Panc1 (cell line): Measurements from ENCODE around the gene TMCC1. TPM values are rescaled to one million over a fixed set of nuclear protein-coding genes. Genes with fewer than 3 reads are reported as not detected.

Experiments used
- ATAC-seq: fragments of 200-7000 bp; cut with Tn5 transposase; 2 replicates; pipeline ENCODE4 v1.9.1; 2020; ENCODE audit warnings: mild to moderate bottlenecking, moderate library complexity
- BruUV-seq: library from RNA; stranded (reverse); fragments of 400-500 nt; replicated peaks from 2 replicates; lab custom pipeline; 2021; lab: Mats Ljungman, UMichigan
- CTCF ChIA-PET: fragments of 300-600 bp; sonication (Branson Sonifier 250); formaldehyde crosslinking; loops from one replicate; lab custom pipeline; 2022; ENCODE audit warnings: antibody characterized with exemption; lab: Charles Lee
- POLR2A ChIA-PET: fragments of 300-600 bp; sonication (Branson Sonifier 250); formaldehyde crosslinking; loops from one replicate; lab custom pipeline; 2022; ENCODE audit warnings: antibody characterized with exemption; lab: Charles Lee
- DNase-seq: peaks from one replicate; pipeline ENCODE4 v3.0.0-alpha.2; 2010; ENCODE audit warnings: low read depth, low spot score
- H3K27ac ChIP-seq: 2 replicates; pipeline ENCODE4 v1.5.1; 2011; ENCODE audit warnings: mild to moderate bottlenecking, low read length, inconsistent platforms
- H3K27me3 ChIP-seq: fragments of 200-500 bp; sonication (Bioruptor generic); 2 replicates; pipeline ENCODE4 v1.6.0; 2014; ENCODE audit warnings: low read length, inconsistent platforms; ENCODE audit not compliant: control insufficient read depth, insufficient read depth
- H3K36me3 ChIP-seq: fragments of 200-500 bp; sonication (Bioruptor generic); 2 replicates; pipeline ENCODE4 v1.5.1; 2014; ENCODE audit warnings: inconsistent platforms, mild to moderate bottlenecking, low read length, moderate library complexity; ENCODE audit not compliant: control insufficient read depth, insufficient read depth
- H3K4me1 ChIP-seq: 2 replicates; pipeline ENCODE4 v1.5.1; 2011; ENCODE audit warnings: inconsistent platforms, mild to moderate bottlenecking, low read length, moderate library complexity; ENCODE audit not compliant: control insufficient read depth, insufficient read depth
- H3K4me3 ChIP-seq, 2 experiments: 2 replicates each; pipeline ENCODE4 v1.5.1; 2011 to 2012; ENCODE audit warnings: low read depth in 2 of 2, low read length in 2 of 2, mild to moderate bottlenecking in 2 of 2, inconsistent platforms in 1 of 2, moderate library complexity in 1 of 2
- H3K9me3 ChIP-seq: fragments of 200-500 bp; sonication (Bioruptor generic); 2 replicates; pipeline ENCODE4 v1.5.1; 2014; ENCODE audit warnings: low read depth, mild to moderate bottlenecking, inconsistent platforms, low read length, moderate library complexity; ENCODE audit not compliant: control insufficient read depth, insufficient read depth
- POLR2AphosphoS5 ChIP-seq: IDR thresholded peaks from 2 replicates; pipeline ENCODE4 v1.6.1; 2012; ENCODE audit warnings: mild to moderate bottlenecking, low read depth, low read length, moderate library complexity
- SIN3A ChIP-seq: IDR thresholded peaks from 2 replicates; pipeline ENCODE4 v1.6.1; 2012; ENCODE audit warnings: low read depth, mild to moderate bottlenecking, low read length, moderate library complexity, borderline replicate concordance; ENCODE audit not compliant: insufficient read depth
- TCF7L2 ChIP-seq: IDR thresholded peaks from 2 replicates; pipeline ENCODE4 v1.6.1; 2011; ENCODE audit warnings: mild to moderate bottlenecking, low read depth, low read length, inconsistent platforms
- in situ Hi-C: cut with HindIII; loops from 2 replicates; pipeline ENCODE4 v1.10.0; 2016; ENCODE audit warnings: low sequenced_read_pairs, low pct_unique_long_range_greater_than_20kb
- intact Hi-C: fragments of 100-400 bp; cut with micrococcal nuclease; formaldehyde crosslinking; loops from one replicate; pipeline ENCODE4 v1.10.0; 2022; ENCODE audit not compliant: unreplicated experiment
- total RNA-seq: library from RNA; stranded (reverse); gene quantifications from one replicate; pipeline ENCODE4 v1.2.1, GENCODE V29; 2021; ENCODE audit not compliant: unreplicated experiment
- TF ChIP-seq, protein P1 (sequence below): fragments of 450-650 bp; IDR thresholded peaks from 2 replicates; pipeline ENCODE4 v1.5.1; 2017; ENCODE audit warnings: mild to moderate bottlenecking
- TF ChIP-seq, protein P2 (sequence below), 2 experiments: IDR thresholded peaks; 2 replicates each; pipeline ENCODE4 v1.6.1; 2011 to 2012; ENCODE audit warnings: low read depth in 2 of 2, control low read depth in 1 of 2, low read length in 1 of 2, mild to moderate bottlenecking in 1 of 2, moderate library complexity in 1 of 2; ENCODE audit not compliant: insufficient read depth in 1 of 2

Gene TMCC1
- total RNA-seq, 1 experiment from 2014 or later, result 33.2 TPM

DNA sequence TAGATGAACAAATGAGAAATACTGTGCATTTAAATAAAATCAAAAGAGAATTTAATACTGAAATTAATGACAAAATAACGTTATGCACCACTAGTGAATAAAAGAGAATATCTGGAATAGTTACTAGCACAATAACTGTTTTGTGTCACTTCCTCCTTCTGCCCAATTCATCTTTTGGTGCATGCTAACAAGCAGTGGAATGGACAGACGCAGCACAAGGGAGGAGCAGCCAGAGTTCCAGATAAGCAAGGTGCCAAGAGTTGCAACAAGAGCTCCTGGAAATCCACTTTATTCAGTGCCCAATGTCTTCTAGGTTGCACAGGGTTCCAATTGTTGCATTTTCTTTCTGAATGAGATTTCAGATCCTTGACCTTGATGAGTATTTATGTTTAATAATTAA, 220.5 kb downstream of the TMCC1 start:
- POLR2A ChIA-PET, result no interaction called here
- TF ChIP-seq, protein P1, sequence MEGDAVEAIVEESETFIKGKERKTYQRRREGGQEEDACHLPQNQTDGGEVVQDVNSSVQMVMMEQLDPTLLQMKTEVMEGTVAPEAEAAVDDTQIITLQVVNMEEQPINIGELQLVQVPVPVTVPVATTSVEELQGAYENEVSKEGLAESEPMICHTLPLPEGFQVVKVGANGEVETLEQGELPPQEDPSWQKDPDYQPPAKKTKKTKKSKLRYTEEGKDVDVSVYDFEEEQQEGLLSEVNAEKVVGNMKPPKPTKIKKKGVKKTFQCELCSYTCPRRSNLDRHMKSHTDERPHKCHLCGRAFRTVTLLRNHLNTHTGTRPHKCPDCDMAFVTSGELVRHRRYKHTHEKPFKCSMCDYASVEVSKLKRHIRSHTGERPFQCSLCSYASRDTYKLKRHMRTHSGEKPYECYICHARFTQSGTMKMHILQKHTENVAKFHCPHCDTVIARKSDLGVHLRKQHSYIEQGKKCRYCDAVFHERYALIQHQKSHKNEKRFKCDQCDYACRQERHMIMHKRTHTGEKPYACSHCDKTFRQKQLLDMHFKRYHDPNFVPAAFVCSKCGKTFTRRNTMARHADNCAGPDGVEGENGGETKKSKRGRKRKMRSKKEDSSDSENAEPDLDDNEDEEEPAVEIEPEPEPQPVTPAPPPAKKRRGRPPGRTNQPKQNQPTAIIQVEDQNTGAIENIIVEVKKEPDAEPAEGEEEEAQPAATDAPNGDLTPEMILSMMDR, result no peak
- no peak for TF ChIP-seq TCF7L2
- TF ChIP-seq SIN3A, result no peak
- TF ChIP-seq POLR2AphosphoS5, result no peak
- TF ChIP-seq, protein P2, sequence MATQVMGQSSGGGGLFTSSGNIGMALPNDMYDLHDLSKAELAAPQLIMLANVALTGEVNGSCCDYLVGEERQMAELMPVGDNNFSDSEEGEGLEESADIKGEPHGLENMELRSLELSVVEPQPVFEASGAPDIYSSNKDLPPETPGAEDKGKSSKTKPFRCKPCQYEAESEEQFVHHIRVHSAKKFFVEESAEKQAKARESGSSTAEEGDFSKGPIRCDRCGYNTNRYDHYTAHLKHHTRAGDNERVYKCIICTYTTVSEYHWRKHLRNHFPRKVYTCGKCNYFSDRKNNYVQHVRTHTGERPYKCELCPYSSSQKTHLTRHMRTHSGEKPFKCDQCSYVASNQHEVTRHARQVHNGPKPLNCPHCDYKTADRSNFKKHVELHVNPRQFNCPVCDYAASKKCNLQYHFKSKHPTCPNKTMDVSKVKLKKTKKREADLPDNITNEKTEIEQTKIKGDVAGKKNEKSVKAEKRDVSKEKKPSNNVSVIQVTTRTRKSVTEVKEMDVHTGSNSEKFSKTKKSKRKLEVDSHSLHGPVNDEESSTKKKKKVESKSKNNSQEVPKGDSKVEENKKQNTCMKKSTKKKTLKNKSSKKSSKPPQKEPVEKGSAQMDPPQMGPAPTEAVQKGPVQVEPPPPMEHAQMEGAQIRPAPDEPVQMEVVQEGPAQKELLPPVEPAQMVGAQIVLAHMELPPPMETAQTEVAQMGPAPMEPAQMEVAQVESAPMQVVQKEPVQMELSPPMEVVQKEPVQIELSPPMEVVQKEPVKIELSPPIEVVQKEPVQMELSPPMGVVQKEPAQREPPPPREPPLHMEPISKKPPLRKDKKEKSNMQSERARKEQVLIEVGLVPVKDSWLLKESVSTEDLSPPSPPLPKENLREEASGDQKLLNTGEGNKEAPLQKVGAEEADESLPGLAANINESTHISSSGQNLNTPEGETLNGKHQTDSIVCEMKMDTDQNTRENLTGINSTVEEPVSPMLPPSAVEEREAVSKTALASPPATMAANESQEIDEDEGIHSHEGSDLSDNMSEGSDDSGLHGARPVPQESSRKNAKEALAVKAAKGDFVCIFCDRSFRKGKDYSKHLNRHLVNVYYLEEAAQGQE (IDR thresholded peaks at IDR 0.05; ENCODE audit: insufficient read depth in 1 of 2, low read depth in 2 of 2, low read length in 1 of 2), result no peak
- BruUV-seq, result no TSS peak
- DNase-seq, result no peak
- Histone ChIP-seq H3K9me3 (no peaks in the 10 kb centered on the region), H3K4me3 (no peak overlapping the region), H3K4me1 (0 out of 2 replicates have a peak, but pooled peaks cover 6% of the 10 kb centered on the region), H3K27me3 (no peaks in the 10 kb centered on the region), H3K36me3 (no peaks in the 10 kb centered on the region), H3K27ac (no peak overlapping the region)
- in situ Hi-C loops (loop anchor here (25.0 kb wide), 1 partner anchor 164 kb away; no protein-coding TSS in a partner anchor), intact Hi-C loops (no loop called here)
- ATAC-seq, result no peak
- CTCF ChIA-PET, result no interaction called here

DNA sequence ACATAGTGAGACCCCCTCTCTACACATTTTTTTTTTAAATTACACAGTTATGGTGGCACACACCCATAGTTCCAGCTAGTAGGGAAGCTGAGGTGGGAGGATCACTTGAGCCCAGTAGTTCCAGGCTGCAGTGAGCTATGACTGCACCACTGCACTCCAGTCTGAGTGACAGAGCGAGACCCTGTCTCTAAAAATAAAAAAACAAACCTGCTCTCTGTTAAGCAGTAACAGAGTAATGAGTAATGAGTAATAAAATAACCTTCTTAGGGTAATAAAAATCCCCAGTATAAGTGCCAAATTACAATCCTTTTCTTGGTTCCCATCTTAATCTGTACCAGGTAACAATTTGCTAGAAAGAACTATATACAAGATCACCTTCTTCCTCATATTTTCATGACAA, 221.1 kb downstream of the TMCC1 start:
- H3K4me3 ChIP-seq, result no peak overlapping the region
- in situ Hi-C loops, result loop anchor here (25.0 kb wide), 1 partner anchor 165 kb away; no protein-coding TSS in a partner anchor
- ChIA-PET POLR2A (no interaction called here), CTCF (no interaction called here)
- no peaks in the 10 kb centered on the region for H3K27me3 ChIP-seq
- DNase-seq (no peak), ATAC-seq (no peak)
- intact Hi-C loops, result no loop called here
- TF ChIP-seq, protein P1, result no peak
- no peak for TF ChIP-seq POLR2AphosphoS5
- TF ChIP-seq TCF7L2, result no peak
- no peak for TF ChIP-seq SIN3A
- TF ChIP-seq, protein P2 (IDR thresholded peaks at IDR 0.05; ENCODE audit: insufficient read depth in 1 of 2, low read depth in 2 of 2, low read length in 1 of 2), result no peak
- H3K4me1 ChIP-seq, result 0 out of 2 replicates have a peak, but pooled peaks cover 6% of the 10 kb centered on the region
- BruUV-seq, result no TSS peak
- H3K27ac ChIP-seq, result no peak overlapping the region
- H3K36me3 ChIP-seq, result no peaks in the 10 kb centered on the region
- H3K9me3 ChIP-seq, result no peaks in the 10 kb centered on the region
